ENCODE results near the gene SHROOM1. TPM values are rescaled to one million over a fixed set of nuclear protein-coding genes. Genes with fewer than 3 reads are reported as not detected.

SHROOM1 gene
- total and polyA plus RNA-seq, 2 of the 8 experiments (the other 6 are each of a cell fraction or from before 2014, with no cell fraction given): 3.9 to 5.2 TPM

GRCh38 chr5:132773114-132773513 is 57.3 kb downstream of the SHROOM1 start:
- Histone ChIP-seq H2BK15ac (ENCODE audit: low read length) (no peak overlapping the region), H3K4ac (replicated peaks; ENCODE audit: insufficient read length, low read depth, low read length) (no peak overlapping the region), H3K27ac (ENCODE audit: low read depth, low read length) (no peak overlapping the region), H3K14ac (ENCODE audit: insufficient read length) (no peak overlapping the region), H2BK120ac (replicated peaks; ENCODE audit: low read depth, low read length) (no peak overlapping the region), H3K36me3 (ENCODE audit: control insufficient read depth in 2 of 4, insufficient read depth in 4 of 4, low read length in 3 of 4) (no peaks in the 10 kb centered on the region), H4K20me1 (replicated peaks in 1 of 2; ENCODE audit: control insufficient read depth in 1 of 2, insufficient read depth in 2 of 2, low read length in 2 of 2) (peaks cover 3 to 13% of the 10 kb centered on the region in 2 experiments), H3K9ac (replicated peaks in 1 of 4; ENCODE audit: extremely low read depth in 1 of 4, low read depth in 3 of 4, low read length in 3 of 4) (no peak overlapping the region), H4K8ac (ENCODE audit: extremely low read depth, insufficient read depth, low read length) (no peak overlapping the region), H3K4me1 (replicated peaks in 1 of 4; ENCODE audit: control insufficient read depth in 3 of 4, insufficient read depth in 4 of 4, low read length in 3 of 4) (peaks cover 0 to 24% (median 6%) of the 10 kb centered on the region in 4 experiments; a peak in 5 of 7 replicates), H2BK20ac (ENCODE audit: low read length) (no peak overlapping the region), H3K18ac (ENCODE audit: extremely low read depth, low read length) (no peak overlapping the region), H2AK5ac (ENCODE audit: low read depth, low read length) (no peak overlapping the region), H3K23me2 (ENCODE audit: low read depth, low read length) (peaks cover 10% of the 10 kb centered on the region), H2AFZ (ENCODE audit: low read length) (no peak overlapping the region), H2BK12ac (ENCODE audit: low read depth, low read length) (no peak overlapping the region), H3K79me2 (ENCODE audit: control insufficient read depth in 1 of 2, insufficient read depth in 2 of 2, low read length in 2 of 2) (peaks cover 0 to 7% of the 10 kb centered on the region in 2 experiments; a peak in 1 of 4 replicates), H3K4me3 (ENCODE audit: extremely low read depth in 1 of 4, insufficient read depth in 2 of 4, low read depth in 3 of 4, low read length in 4 of 4) (no peak overlapping the region), H3K79me1 (ENCODE audit: low read depth, low read length) (peaks cover 4% of the 10 kb centered on the region), H3K27me3 (replicated peaks in 1 of 4; ENCODE audit: control insufficient read depth in 3 of 4, extremely low read depth in 1 of 4, insufficient read depth in 3 of 4, low read length in 3 of 4) (peaks cover 2 to 34% (median 26%) of the 10 kb centered on the region in 4 experiments), H2BK5ac (ENCODE audit: low read depth, low read length) (no peak overlapping the region), H3K4me2 (ENCODE audit: insufficient read depth in 1 of 2, low read depth in 2 of 2, low read length in 2 of 2) (no peak overlapping the region), H3K56ac (replicated peaks; ENCODE audit: insufficient read length, low read depth, low read length) (no peak overlapping the region), H3K23ac (ENCODE audit: insufficient read length) (no peak overlapping the region), H3K9me3 (ENCODE audit: insufficient read depth in 2 of 2, low read depth in 1 of 2, low read length in 1 of 2) (no peaks in the 10 kb centered on the region), H4K91ac (replicated peaks; ENCODE audit: insufficient read length, low read length) (no peak overlapping the region), H4K5ac (ENCODE audit: insufficient read length, low read depth, low read length) (no peak overlapping the region)
- WGBS, 2 experiments (ENCODE audit: extremely low coverage in 1 of 2, insufficient coverage in 1 of 2, insufficient read length in 1 of 2, insufficient replicate concordance in 2 of 2, low coverage in 1 of 2, low lambda C conversion rate in 2 of 2, missing lambda C conversion rate in 1 of 2): 88% methylated on average over 5 of the region's 5 CpGs; no CpG with 5 or more reads in 1 of the 2 experiments
- POLR2A ChIA-PET (ENCODE audit: partially characterized antibody): no interaction called here
- FAIRE-seq (no peak), DNase-seq (ENCODE audit: low read depth in 1 of 2, low spot score in 2 of 2) (no peak)
- CTCF ChIA-PET (ENCODE audit: partially characterized antibody): interaction anchor here (0.6 to 6.6 kb wide), 7 partner anchors 8 to 260 kb away, joined by 3 to 58 read pairs (median 3); partner anchors contain the start of gene CCNI2
- TF ChIP-seq CREB1 (IDR thresholded peaks at IDR 0.05): no peak
- no peak for TF ChIP-seq KDM5A (IDR thresholded peaks at IDR 0.05; ENCODE audit: low read length)
- TF ChIP-seq E2F6 (IDR thresholded peaks at IDR 0.05): no peak
- TF ChIP-seq ATF3 (IDR thresholded peaks at IDR 0.05; ENCODE audit: insufficient read depth, low read depth, low read length): no peak
- no peak for TF ChIP-seq TAF1 (IDR thresholded peaks at IDR 0.05; ENCODE audit: low read depth, low read length)
- no peak for TF ChIP-seq POU5F1 (IDR thresholded peaks at IDR 0.05; ENCODE audit: low read depth, low read length)
- TF ChIP-seq CTBP2 (IDR thresholded peaks at IDR 0.05; ENCODE audit: borderline replicate concordance, insufficient read depth, insufficient read length, low read length): no peak
- no peak for TF ChIP-seq NANOG (IDR thresholded peaks at IDR 0.05; ENCODE audit: insufficient read depth, low read depth, low read length, poor library complexity, severe bottlenecking)
- no peak for TF ChIP-seq SIX5 (IDR thresholded peaks at IDR 0.05; ENCODE audit: low read depth, low read length)
- TF ChIP-seq HDAC6 (IDR thresholded peaks at IDR 0.05; ENCODE audit: low read depth, low read length): no peak
- no peak for TF ChIP-seq CBX5 (IDR thresholded peaks at IDR 0.05; ENCODE audit: low read depth, low read length)
- TF ChIP-seq TAF7 (optimal IDR thresholded peaks at IDR 0.05; ENCODE audit: borderline replicate concordance, low read depth, low read length): no peak

All from H1 (cell line).